Heart right ventricle (tissue), 16 donors: ENCODE results near the gene COL13A1. TPM values are rescaled to one million over a fixed set of nuclear protein-coding genes. Genes with fewer than 3 reads are reported as not detected.

Experiments used
- ATAC-seq, 8 donors: fragments of 200-7000 bp; cut with Tn5 transposase; one replicate each; pipeline ENCODE4 v1.9.1; 2020; ENCODE audit warnings: mild to moderate bottlenecking in 8 of 8, moderate library complexity in 8 of 8, moderate number of reproducible peaks in 1 of 8
- DNase-seq, 2 donors: peaks; one replicate each; pipeline ENCODE4 v3.0.0-alpha.2; 2020
- H3K27ac ChIP-seq, 10 donors: fragments of 200-600 bp; sonication (generic) in 2 of 10; one replicate each; pipeline versions ENCODE4 v1.5.0 to v1.8.0; 2020 to 2022; ENCODE audit warnings: mild to moderate bottlenecking in 3 of 10
- H3K27me3 ChIP-seq, 7 donors: fragments of 200-600 bp; one replicate each; pipeline ENCODE4 v1.8.0; 2021 to 2022; ENCODE audit warnings: mild to moderate bottlenecking in 2 of 7
- H3K36me3 ChIP-seq, 9 donors: fragments of 200-600 bp; sonication (generic) in 1 of 9; one replicate each; pipeline versions ENCODE4 v1.5.0 to v1.8.0; 2020 to 2022; ENCODE audit warnings: mild to moderate bottlenecking in 2 of 9
- H3K4me1 ChIP-seq, 9 donors: fragments of 200-600 bp; sonication (generic) in 1 of 9; one replicate each; pipeline versions ENCODE4 v1.5.0 to v1.8.0; 2020 to 2022; ENCODE audit warnings: mild to moderate bottlenecking in 4 of 9
- H3K4me3 ChIP-seq, 10 donors: fragments of 200-600 bp; sonication (generic) in 2 of 10; one replicate each; pipeline versions ENCODE4 v1.5.0 to v1.8.0; 2020 to 2022; ENCODE audit warnings: mild to moderate bottlenecking in 7 of 10, moderate library complexity in 2 of 10
- H3K9me3 ChIP-seq, 11 donors: fragments of 200-600 bp in 10 of 11; sonication (generic) in 2 of 11; one replicate each; pipeline versions ENCODE4 v1.5.0 to v1.8.0; 2013 to 2022; ENCODE audit warnings: mild to moderate bottlenecking in 2 of 11, control low read depth in 1 of 11, moderate library complexity in 1 of 11
- WGBS, 2 donors: extraction: QIAGEN DNeasy Blood & Tissue Kit; methylation state at CpG; one replicate each; pipeline ENCODE4 v1.1.7; 2013; ENCODE audit warnings: inconsistent platforms in 1 of 2; 5-methylcytosine and 5-hydroxymethylcytosine counted together
- intact Hi-C, 10 donors: fragments of 100-400 bp; cut with DNase I; formaldehyde crosslinking; loops; one replicate each; pipeline versions ENCODE4 v1.11.1 to v1.14.2; 2022
- polyA plus RNA-seq, 2 donors: library from polyadenylated mRNA; stranded (reverse); fragments of 200-250 nt; gene quantifications; one replicate each; pipeline ENCODE4 v1.2.3, GENCODE V29; 2013
- total RNA-seq, 10 donors: library from RNA; stranded (reverse); fragmentation: NEBNext Ultra II Directional in 3 of 10; extraction: Animal tissue kit (Norgen Biotek cat#: 25700) in 3 of 10; gene quantifications; one replicate each; pipeline versions ENCODE4 v1.2.1 to v1.2.4, GENCODE V29; 2021 to 2023
- TF ChIP-seq, protein P1 (sequence below), 9 donors: fragments of 200-600 bp; sonication (generic) in 2 of 9; IDR thresholded peaks; one replicate each; pipeline versions ENCODE4 v1.5.0 to v1.8.0; 2021 to 2022; ENCODE audit warnings: antibody characterized with exemption in 9 of 9, mild to moderate bottlenecking in 5 of 9, moderate library complexity in 1 of 9
- donor health status: Arrhythmogenic right ventricular cardiomyopathy.
- donor health status: ischemic (EF 13 %, LVEDD 7.1; RV severe dilation, severe dysfunction).
- donor health status: healthy with polysubstance abuse.
- donor health status: DM: no; HTN: yes; CAD: no.
- donor health status: DM: no; HTN: no; CAD: no.
- donor health status: ischemic (EF 25% LVEDD 6.9; RV normal size, moderate dysfunction).
- donor health status: ischemic (EF 25% LVEDD 5.7; RV mildly dilated, moderate dysfunction).
- donor health status: healthy.
- donor health status: DM: yes; HTN: yes; CAD: no.
- donor health status: Ischemic cardiomyopathy.
- donor health status: ischemic (EF 35%, LVEDD 5.7; RV mildly dilated, moderate dysfunction).
- donor health status: nonischemic (EF 11% LVEDD 7.7; RV severe dilation, severe dysfunction).
- donor health status: DM: yes; HTN: yes; CAD: no.
- donor health status: PGD.
- donor health status: ischemic (EF 29% LVEDD 5.4; RV normal size, mild dysfunction).
- donor health status: nonischemic (EF 23%, LVEDD 6.1; RV moderate dilation, normal function).

The COL13A1 gene
- total and polyA plus RNA-seq, 12 donors: 0.70 to 6.8 (median 2.7) TPM

DNA sequence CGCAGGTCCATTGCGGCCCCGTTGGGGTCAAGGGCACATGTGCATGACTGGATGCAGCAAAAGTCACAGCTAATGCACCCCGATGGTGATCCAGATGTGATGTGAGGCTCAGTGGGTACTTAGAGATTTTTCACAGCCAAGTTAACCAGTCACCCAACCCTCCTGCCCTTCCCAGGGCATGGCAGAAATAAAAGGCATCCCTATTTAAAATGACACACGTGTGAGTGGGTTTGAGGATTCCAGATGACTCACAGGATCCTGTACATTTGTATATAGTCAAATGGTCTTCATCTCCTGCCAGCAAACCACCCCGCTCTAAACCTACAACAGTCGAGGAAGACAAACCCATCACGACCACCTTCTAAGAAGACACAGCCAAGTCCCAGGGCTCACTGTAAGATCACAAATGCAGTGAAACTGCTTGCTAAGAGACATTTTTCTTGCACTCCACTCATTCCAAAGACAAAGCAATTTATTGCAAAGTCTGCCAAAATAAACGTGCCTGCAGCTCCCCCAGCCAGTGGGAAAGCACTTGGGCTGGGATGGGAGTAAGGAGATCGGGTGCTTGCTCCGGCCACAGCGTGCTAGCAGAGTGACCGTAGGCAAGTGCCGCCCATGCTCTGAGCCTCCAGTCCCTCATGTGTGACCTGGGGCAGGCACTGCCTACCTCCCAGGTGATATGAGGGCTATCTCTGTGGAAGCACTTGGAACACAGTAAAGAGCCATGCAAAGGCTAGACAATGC is 164.4 kb downstream of the COL13A1 start:
- DNase-seq (no peak), ATAC-seq (no peak)
- Histone ChIP-seq H3K4me3 (no peak overlapping the region), H3K27ac (no peak overlapping the region), H3K4me1 (peaks cover 0 to 12% (median 3%) of the 10 kb centered on the region in 9 donors), H3K36me3 (no peaks in the 10 kb centered on the region), H3K27me3 (peaks cover 0 to 18% (median 4%) of the 10 kb centered on the region in 7 donors), H3K9me3 (no peaks in the 10 kb centered on the region)
- WGBS, 2 donors: 62 to 68% methylated on average over 14 of the region's 14 CpGs
- TF ChIP-seq, protein P1, sequence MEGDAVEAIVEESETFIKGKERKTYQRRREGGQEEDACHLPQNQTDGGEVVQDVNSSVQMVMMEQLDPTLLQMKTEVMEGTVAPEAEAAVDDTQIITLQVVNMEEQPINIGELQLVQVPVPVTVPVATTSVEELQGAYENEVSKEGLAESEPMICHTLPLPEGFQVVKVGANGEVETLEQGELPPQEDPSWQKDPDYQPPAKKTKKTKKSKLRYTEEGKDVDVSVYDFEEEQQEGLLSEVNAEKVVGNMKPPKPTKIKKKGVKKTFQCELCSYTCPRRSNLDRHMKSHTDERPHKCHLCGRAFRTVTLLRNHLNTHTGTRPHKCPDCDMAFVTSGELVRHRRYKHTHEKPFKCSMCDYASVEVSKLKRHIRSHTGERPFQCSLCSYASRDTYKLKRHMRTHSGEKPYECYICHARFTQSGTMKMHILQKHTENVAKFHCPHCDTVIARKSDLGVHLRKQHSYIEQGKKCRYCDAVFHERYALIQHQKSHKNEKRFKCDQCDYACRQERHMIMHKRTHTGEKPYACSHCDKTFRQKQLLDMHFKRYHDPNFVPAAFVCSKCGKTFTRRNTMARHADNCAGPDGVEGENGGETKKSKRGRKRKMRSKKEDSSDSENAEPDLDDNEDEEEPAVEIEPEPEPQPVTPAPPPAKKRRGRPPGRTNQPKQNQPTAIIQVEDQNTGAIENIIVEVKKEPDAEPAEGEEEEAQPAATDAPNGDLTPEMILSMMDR (IDR thresholded peaks at IDR 0.05): no peak
- intact Hi-C loops: no loop called here

DNA sequence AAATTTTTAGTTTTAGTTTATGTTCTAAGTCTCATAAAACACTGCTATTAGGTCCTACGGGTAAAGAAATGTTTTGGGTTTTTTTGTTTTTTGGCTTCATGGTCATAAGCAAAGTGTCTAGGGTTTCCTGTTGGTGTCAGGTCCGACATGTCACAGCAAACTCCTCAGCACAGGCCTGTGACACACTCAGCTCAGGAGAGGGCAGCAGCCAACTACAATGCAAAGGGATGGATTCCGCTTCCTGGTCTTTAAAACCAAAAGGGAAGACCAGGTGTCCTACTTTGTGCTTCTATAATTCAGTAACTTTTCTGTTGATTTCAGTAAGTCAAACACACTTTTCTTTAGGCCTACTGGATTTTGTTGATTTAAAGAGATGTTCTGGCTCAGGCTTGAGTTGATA is 167.1 kb downstream of the COL13A1 start:
- no peak overlapping the region for H3K27ac ChIP-seq
- TF ChIP-seq, protein P1 (IDR thresholded peaks at IDR 0.05): no peak
- no peaks in the 10 kb centered on the region for H3K36me3 ChIP-seq
- peaks cover 0 to 27% (median 8%) of the 10 kb centered on the region in 7 donors for H3K27me3 ChIP-seq
- WGBS, 2 donors: 69 to 79% methylated on average over 3 of the region's 3 CpGs
- ATAC-seq (no peak), DNase-seq (no peak)
- intact Hi-C loops: no loop called here
- no peaks in the 10 kb centered on the region for H3K9me3 ChIP-seq
- no peaks in the 10 kb centered on the region for H3K4me1 ChIP-seq
- no peak overlapping the region for H3K4me3 ChIP-seq

DNA sequence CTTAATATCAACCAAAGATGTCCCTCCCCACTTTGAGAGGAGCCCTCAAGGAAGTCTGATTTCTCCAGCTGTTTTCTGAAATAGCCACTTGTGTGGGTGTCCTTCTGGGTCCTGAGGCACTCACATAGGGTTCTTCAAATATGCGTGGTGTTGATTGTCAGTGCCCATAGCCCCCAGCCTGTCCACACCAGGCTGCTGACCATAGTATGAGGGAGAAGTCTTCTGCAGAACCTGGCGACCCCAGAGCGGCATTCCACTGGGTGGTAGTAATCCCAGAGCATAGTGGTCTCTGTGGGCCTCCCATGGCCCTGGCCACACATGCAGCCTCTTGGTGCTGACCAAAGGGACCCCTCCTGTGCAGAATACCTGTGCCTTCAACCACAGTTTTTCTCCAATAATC is 168.3 kb downstream of the COL13A1 start:
- H3K4me1 ChIP-seq: no peaks in the 10 kb centered on the region
- intact Hi-C loops: no loop called here
- H3K4me3 ChIP-seq: no peak overlapping the region
- 81 to 88% methylated on average over 3 of the region's 3 CpGs for WGBS, 2 donors
- DNase-seq (no peak), ATAC-seq (no peak)
- H3K27ac ChIP-seq: no peak overlapping the region
- H3K36me3 ChIP-seq: no peaks in the 10 kb centered on the region
- H3K27me3 ChIP-seq: peaks cover 0 to 35% (median 8%) of the 10 kb centered on the region in 7 donors
- TF ChIP-seq, protein P1 (IDR thresholded peaks at IDR 0.05): no peak
- H3K9me3 ChIP-seq: no peaks in the 10 kb centered on the region

DNA sequence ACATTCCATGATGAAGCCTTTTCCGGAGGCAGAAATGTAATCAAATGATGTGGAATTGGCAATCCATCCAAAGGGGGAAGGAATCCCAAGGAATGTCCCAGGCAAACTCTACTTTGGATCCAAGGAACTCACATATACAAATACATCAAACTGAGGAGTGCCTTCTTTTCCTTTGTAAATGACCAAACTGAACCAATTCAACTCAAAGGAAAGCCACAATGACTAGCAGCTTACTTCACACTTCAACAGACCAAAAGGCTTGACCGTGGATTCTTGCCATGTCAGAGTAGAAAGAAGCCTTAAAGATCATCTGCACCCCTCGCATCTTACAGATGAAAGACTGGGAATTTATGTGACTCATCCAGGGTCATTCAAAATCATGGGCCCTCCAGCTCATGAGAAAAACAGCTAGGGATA is 171.3 kb downstream of the COL13A1 start:
- H3K4me3 ChIP-seq: no peak overlapping the region
- TF ChIP-seq, protein P1 (IDR thresholded peaks at IDR 0.05): no peak
- intact Hi-C loops: no loop called here
- H3K36me3 ChIP-seq: no peaks in the 10 kb centered on the region
- DNase-seq: no peak
- no peaks in the 10 kb centered on the region for H3K4me1 ChIP-seq
- 85 to 93% methylated on average over 3 of the region's 3 CpGs for WGBS, 2 donors
- H3K27ac ChIP-seq: no peak overlapping the region
- no peak for ATAC-seq
- peaks cover 0 to 14% (median 0%) of the 10 kb centered on the region in 11 donors for H3K9me3 ChIP-seq
- peaks cover 0 to 30% (median 7%) of the 10 kb centered on the region in 7 donors for H3K27me3 ChIP-seq
